CD1c-positive myeloid dendritic cell (primary cell): ENCODE measurements around the gene PARVB.
"Not testable (repeated sequence)": the region's sequence is repeated elsewhere in the genome, so short reads cannot be mapped to it uniquely, and the experiment has no call there.

Experiments used
- DNase-seq: peaks from one replicate; pipeline ENCODE4 v3.0.0-alpha.2; 2016; ENCODE audit errors: extremely low spot score

The PARVB gene

GRCh38 chr22:43996981-43997265 is 27.2 kb upstream of the PARVB start:
- DNase-seq, result no peak

GRCh38 chr22:43998679-43999264 is 25.3 kb upstream of the PARVB start:
- DNase-seq, result no peak

DNA sequence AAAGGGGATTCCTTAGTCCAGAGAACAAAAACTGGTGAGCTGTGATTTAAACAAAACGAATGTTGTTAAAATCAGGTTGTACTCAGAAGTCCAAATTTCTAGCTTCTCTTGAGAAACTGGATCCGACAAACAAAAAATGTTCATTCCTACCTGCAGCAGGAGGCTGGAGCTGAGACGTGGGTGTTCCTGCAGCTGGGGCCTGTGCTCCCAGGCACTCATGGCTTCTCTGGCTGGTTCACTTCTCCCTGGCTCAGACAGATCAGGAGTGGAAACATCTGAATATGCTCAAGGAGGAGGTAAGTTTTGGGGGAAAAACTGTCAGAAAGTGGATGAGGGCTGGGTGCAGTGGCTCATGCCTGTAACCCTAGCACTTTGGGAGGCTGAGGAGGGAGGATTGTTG is 24.7 kb upstream of the PARVB start:
- no peak for DNase-seq

DNA sequence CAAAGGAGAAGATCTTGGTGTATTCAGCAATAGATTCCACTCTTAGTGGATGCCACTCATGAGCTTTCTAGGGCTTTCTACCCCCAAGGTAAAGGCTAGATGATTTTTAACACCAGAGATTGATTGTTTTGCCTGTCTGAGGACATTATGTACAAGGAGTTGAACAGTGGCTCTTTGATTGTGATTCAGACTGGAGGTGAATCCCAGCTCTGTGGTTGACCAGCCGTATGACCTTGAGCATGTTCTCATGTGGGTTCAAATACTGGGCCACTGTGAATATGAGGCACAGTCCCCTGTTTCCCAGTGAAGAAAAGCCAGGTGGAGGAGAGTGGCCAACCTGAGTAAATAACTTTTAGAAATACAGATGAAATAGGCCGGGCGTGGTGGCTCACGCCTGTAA is 24.0 kb upstream of the PARVB start:
- DNase-seq, result no peak

- no peak for DNase-seq
These were observed 22.6 kb upstream of the PARVB start for GRCh38 chr22:44001521-44001920.

DNA sequence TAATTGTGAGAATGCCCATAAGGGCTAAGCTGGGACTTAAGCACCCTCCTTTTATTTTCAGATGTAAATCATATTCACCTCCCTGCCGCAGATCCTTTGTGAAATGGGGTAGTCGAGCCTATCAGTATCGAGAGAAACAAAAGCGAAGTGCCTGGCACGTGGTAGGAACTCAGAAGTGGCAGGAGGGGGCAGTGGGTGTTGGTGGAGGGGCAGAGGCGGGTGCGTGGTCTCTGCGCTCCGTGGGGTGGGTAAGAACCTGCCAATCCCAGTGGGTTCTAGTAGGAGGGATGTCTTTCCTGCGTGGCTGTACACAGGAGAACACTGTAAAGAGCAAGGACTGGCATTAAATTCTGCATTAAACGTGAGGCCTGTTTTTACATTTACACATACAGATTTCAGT is 21.8 kb upstream of the PARVB start:
- DNase-seq, result no peak

GRCh38 chr22:44002997-44003396 is 21.1 kb upstream of the PARVB start:
- DNase-seq, result no peak

GRCh38 chr22:44003405-44004103 is 20.5 kb upstream of the PARVB start:
- DNase-seq, result no peak

GRCh38 chr22:44004104-44004460 is 20.0 kb upstream of the PARVB start:
- DNase-seq, result no peak

- peak; percentile 83 for DNase-seq
These were observed 18.6 kb upstream of the PARVB start for GRCh38 chr22:44005524-44005923.

DNA sequence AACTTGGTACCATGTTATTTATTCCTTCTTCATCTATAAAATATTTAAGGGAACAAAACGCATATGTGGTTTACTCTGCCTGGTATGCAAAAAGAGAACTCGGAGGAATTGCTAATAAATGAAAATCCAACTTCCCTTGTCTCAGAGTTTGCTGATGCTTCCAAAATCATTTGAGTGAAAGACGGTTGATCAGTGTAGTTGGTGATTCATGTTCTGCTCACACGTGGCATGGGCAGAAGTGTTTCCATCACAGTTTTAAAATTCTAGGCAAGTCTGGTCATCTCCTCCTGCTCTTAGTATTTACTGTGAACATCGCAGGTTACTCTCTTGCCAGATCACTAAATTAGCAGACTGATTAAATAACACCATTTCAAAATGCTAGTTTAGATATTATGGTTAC is 11.9 kb upstream of the PARVB start:
- DNase-seq, result peak; percentile 76

DNA sequence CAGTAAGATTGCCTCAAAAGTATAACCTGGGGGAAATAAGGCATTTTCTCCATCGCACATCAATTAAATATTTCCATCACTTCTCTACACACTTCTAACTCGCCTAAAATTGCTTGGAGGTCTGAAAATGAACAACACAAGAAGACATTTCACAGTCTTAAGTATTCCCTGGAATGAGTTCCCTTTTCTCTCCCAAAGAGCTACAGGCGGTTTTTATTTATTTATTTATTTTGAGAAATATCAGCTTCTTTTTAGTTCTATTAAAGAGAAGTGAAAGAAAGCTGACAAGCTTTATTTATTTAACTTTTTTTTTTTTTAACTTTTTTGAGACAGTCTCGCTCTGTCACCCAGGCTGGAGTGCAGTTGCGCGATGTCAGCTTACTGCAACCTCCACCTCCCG is 11.5 kb upstream of the PARVB start:
- peak; percentile 44 for DNase-seq

- no peak for DNase-seq
These were observed 9.9 kb upstream of the PARVB start for GRCh38 chr22:44014241-44014640.

DNA sequence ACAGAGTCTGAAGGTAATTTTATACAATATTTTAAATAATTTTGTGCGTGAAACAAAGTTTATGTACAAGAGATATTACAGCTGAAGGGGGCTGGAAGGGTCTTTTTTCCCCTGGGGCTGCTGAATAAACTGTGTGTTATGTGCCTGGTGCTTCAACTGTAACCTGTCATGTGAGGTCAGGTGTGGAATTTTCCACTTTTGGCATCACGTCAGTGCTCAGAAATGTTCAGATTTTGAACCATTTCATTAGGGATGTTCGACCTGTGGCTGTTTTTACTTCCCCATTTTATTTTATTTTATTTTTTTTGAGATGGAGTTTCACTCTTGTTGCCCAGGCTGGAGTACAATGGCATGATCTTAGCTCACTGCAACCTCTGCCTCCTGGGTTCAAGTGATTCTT is 7.5 kb upstream of the PARVB start:
- not testable (repeated sequence) for DNase-seq

DNA sequence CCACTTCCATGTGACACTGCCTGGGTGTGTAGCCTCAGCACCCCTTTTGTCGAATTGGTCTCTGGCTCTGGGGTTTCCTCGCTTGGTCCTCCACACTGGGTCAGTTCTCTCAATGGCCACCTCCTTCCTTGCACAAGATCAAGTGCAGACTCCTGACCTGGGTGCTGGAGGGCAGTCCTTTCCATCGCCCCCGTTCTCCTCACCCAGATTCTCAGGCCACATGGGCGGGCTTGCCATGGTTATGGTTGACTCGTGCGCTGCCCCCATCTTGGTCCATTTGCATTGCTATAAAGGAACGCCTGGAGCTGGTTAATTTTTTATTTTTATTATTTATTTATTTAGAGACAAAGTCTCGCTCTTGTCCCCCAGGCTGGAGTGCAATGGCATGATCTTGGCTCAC is 5.5 kb upstream of the PARVB start:
- DNase-seq, result no peak

DNA sequence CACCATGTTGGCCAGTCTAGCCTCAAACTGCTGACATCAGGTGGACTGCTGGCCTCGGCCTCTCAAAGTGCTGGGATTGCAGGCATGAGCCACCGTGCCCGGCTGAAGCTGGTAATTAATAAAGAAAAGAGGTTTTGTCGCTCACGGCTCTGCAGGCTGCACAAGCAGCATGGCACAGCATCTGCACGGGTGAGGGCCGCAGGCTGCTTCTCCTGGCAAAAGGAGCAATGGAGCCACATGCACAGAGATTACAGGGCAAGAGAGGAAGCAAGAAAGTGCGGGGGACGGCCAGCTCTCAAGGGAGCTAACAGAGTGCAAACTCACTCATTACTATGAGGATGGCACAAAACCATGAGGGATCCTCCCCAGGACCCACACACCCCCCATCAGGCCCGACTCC is 4.7 kb upstream of the PARVB start:
- no peak for DNase-seq

GRCh38 chr22:44019846-44020245 is 4.3 kb upstream of the PARVB start:
- DNase-seq, result no peak

GRCh38 chr22:44020981-44021380 is 3.1 kb upstream of the PARVB start:
- no peak for DNase-seq

DNA sequence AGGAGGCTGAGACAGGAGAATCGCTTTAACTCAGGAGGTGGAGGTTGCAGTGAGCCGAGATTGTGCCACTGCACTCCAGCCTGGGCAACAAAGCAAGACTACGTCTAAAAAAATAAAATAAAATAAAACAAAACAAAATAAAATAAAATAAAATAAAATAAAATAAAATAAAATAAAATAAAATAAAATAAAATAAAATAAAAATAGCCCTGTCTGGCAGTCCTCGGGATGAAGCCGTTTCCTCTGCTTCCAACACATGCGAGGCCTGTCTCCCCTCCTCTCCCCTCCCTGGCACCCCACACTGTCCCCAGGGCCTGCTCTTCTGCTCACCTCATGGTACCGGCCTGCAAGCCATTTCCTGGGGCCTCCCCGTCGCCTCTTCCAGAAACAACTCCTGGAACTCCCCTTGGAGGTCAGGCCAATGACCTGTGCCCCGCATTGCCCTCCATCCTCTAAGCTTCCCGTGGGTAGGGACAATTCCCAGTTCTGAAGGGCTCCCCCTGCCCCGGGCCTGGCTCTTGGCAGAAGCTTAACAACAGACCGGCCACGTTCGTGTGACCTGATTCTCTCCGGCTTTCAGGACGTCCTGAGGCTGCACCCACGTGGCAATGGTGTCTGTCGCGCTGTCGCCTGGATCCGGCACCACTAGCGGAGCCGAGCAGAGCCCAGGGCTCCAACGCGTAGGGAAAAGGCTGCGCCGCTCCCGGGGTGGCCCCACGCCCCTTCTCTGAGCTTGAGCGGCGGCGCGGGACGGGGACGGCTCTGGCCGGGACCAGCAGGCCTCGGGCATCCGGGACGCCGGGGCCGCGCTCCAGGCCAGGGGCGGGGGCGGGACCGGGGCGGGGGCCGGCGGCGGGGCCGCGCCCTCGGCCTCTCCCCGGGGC is 456 bp upstream of the PARVB start:
- peak; percentile 70 for DNase-seq

DNA sequence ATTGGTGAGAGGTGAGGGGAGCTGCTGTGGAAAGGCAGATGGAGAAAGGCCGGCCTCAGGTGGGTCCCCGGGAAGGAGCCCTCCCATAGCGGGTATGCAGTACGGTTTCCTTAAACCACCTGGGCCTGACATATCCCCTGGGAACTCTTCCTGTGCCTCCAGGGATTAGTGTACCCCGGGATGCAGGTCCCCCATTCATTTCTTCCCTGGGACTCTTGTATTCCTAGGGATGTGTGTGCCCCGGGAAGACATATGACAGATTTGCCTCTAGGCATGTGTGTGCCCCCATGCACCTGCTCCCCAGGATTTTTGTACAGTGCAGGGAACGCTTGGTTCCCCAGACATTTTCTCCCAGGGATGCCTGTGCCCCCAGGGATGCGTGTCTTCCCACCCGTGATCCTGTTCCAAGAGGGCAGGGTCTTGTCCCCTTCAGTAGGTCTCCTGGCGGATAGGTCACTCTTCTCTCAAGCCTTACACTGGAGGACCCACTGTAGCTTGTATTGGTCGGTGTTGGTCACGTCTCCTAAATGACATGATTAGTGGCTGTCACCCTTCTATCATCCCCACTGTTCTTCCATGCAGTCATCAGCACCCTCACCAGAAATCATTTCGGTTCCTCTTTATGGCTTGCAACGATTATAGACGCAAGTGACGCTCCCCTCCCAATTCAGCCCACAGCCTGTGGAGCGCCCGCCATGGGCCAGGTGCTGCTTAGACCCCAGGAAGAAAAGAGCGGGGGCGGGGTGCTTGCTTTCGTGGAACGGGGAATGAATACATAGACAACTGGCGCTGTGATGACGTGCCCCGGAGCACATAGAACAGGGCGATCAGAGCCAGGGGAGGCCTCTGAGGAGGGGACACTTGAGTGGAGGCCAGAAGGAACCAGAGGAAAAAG is 1.3 kb downstream of the PARVB start:
- peak; percentile 93 for DNase-seq

DNA sequence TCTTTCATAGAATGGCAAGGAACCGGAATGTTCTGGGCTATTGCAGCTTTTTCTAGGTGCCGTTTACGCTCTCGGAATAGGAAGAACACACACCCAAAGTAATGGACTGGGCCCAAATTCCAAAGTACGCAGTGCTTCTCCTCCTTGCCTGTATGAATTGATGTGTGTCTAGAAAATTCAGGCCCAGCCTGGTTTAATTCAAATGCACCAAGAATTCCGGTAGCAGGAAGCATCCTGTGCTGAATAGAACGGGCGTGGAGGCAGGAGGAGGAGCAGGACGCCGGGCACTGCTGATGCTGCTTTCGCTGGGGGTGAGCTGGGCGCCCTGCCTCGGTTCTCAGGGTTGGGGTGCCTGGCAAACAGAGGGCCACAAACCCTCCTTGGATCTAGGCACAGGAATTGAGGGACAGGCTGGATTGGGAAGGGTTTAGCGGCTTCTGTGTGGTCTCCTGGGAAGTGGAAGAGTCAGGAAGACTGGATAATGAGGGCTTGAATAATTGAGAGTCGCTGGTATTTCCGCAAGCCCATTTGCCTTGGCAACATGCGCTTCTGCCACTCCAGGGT is 2.0 kb downstream of the PARVB start:
- DNase-seq, result no peak
